ENCODE data around the gene TCIRG1. TPM values are rescaled to one million over a fixed set of nuclear protein-coding genes. Genes with fewer than 3 reads are reported as not detected.
A peak's percentile ranks its signal among the peaks of the same experiment; 100 is the strongest.
"Not testable (repeated sequence)": the region's sequence is repeated elsewhere in the genome, so short reads cannot be mapped to it uniquely, and the experiment has no call there.

Gene TCIRG1
- polyA plus RNA-seq (2011; rRNA removed), result 36.3 and 49.4 TPM in 2 replicates
- 99.5 and 132 TPM in 2 replicates for polyA plus RNA-seq (2012; cell fraction: cytosol; rRNA removed)
- 1,336 and 1,871 TPM in 2 replicates for polyA plus RNA-seq (2012; cell fraction: nucleus; rRNA removed)
- 94.9 to 120 TPM (median 115 TPM) in 3 replicates for polyA plus RNA-seq (2017; fragmentation: RNase III; extraction: RNeasy Plus Mini Kit Qiagen cat#74134 plus additional on column Dnase treatment)
- polyA minus RNA-seq (2011; rRNA and poly(A)+ RNA removed), result 33.0 and 50.4 TPM in 2 replicates

- 34% methylated on average over 5 of the region's 51 CpGs for WGBS (ENCODE audit: missing lambda C conversion rate)
- Histone ChIP-seq H3K4me3 (peak within 1 kb of the TSS; percentile 60), H3K9me3 (no peaks in the 10 kb centered on the region), H3K4me1 (peaks cover 51% of the 10 kb centered on the region), H3K27ac (peak within 1 kb of the TSS; percentile 95 to 96), H3K4me2 (peak within 1 kb of the TSS; percentile 94)
- FAIRE-seq (no peak), DNase-seq (ENCODE audit: low read depth in 1 of 2, low spot score in 1 of 2) (peak; percentile 80 to 93), ATAC-seq (peak; percentile 65 to 86)
- POLR2A ChIA-PET, result interaction anchor here (0.9 to 2.4 kb wide), 4 partner anchors 12 to 28 kb away, joined by 3 to 11 read pairs (median 4); partner anchors contain the start of gene ALDH3B1
- CTCF ChIA-PET, result interaction anchor here (1.2 to 7.3 kb wide), 5 partner anchors 11 to 170 kb away, joined by 3 to 60 read pairs (median 4); partner anchors contain the start of gene ALDH3B1
- TF ChIP-seq PHF8 (IDR thresholded peaks at IDR 0.05; ENCODE audit: borderline replicate concordance, low read depth), result peak; percentile 47
- TF ChIP-seq CHD4 (IDR thresholded peaks at IDR 0.05; ENCODE audit: borderline replicate concordance), result peak; percentile 97
- TF ChIP-seq, protein P1, sequence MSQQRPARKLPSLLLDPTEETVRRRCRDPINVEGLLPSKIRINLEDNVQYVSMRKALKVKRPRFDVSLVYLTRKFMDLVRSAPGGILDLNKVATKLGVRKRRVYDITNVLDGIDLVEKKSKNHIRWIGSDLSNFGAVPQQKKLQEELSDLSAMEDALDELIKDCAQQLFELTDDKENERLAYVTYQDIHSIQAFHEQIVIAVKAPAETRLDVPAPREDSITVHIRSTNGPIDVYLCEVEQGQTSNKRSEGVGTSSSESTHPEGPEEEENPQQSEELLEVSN (IDR thresholded peaks at IDR 0.05; ENCODE audit: borderline replicate concordance, low read depth), result 0 out of 2 replicates have a peak, but pooled peaks have one; percentile 16
- no peak for TF ChIP-seq HOXB5 (CRISPR knock-in tag; IDR thresholded peaks at IDR 0.05)
- no peak for TF ChIP-seq TFCP2L1 (CRISPR knock-in tag; IDR thresholded peaks at IDR 0.05)
- no peak for TF ChIP-seq POLR2AphosphoS2 (conservative IDR thresholded peaks at IDR 0.05; ENCODE audit: low read length)
- no peak for TF ChIP-seq HOXB13 (CRISPR knock-in tag; IDR thresholded peaks at IDR 0.05; ENCODE audit: low read depth)
- TF ChIP-seq, protein P2, sequence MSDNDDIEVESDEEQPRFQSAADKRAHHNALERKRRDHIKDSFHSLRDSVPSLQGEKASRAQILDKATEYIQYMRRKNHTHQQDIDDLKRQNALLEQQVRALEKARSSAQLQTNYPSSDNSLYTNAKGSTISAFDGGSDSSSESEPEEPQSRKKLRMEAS (IDR thresholded peaks at IDR 0.05), result 0 out of 2 replicates have a peak, but pooled peaks have one; percentile 19
- TF ChIP-seq RFX5 (IDR thresholded peaks at IDR 0.05), result no peak
- no peak for TF ChIP-seq FOSL2 (IDR thresholded peaks at IDR 0.05)
- TF ChIP-seq FOSL2 (CRISPR knock-in tag; IDR thresholded peaks at IDR 0.05), result no peak
- TF ChIP-seq RCOR1 (IDR thresholded peaks at IDR 0.05; ENCODE audit: low read depth, low read length), result peak; percentile 95; the same call in 1 of the 2 replicates
- peak; percentile 99 for TF ChIP-seq KDM1A (IDR thresholded peaks at IDR 0.05; ENCODE audit: low read depth)
- peak; percentile 75; the same call in 1 of the 2 replicates for TF ChIP-seq POLR2A (IDR thresholded peaks at IDR 0.05; ENCODE audit: low read length)
- peak; percentile 84 for TF ChIP-seq BCL3 (IDR thresholded peaks at IDR 0.05)
- TF ChIP-seq JUN (IDR thresholded peaks at IDR 0.05), result peak; percentile 54 to 57; a peak in 2 of 5 replicates
- TF ChIP-seq HDAC2 (IDR thresholded peaks at IDR 0.05), result peak; percentile 95
- TF ChIP-seq, protein P3, sequence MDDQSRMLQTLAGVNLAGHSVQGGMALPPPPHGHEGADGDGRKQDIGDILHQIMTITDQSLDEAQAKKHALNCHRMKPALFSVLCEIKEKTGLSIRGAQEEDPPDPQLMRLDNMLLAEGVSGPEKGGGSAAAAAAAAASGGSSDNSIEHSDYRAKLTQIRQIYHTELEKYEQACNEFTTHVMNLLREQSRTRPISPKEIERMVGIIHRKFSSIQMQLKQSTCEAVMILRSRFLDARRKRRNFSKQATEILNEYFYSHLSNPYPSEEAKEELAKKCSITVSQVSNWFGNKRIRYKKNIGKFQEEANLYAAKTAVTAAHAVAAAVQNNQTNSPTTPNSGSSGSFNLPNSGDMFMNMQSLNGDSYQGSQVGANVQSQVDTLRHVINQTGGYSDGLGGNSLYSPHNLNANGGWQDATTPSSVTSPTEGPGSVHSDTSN (IDR thresholded peaks at IDR 0.05), result peak; percentile 32; the same call in 1 of the 2 replicates
These were observed at the start of gene TCIRG1 for GRCh38 chr11:68038718-68039525. Gene TCIRG1, plus strand, starts transcription at chr11:68039025. Its CDS starts 2,247 bp downstream, at chr11:68041272.

GRCh38 chr11:67990546-67991346 is 48.1 kb upstream of the TCIRG1 start:
- FAIRE-seq; H3K27ac ChIP-seq; H3K4me3 ChIP-seq; H3K9me3 ChIP-seq; H3K4me1 ChIP-seq; ATAC-seq; POLR2A ChIA-PET; CTCF ChIA-PET; DNase-seq (ENCODE audit: low read depth in 1 of 2, low spot score in 1 of 2); H3K4me2 ChIP-seq: not testable (repeated sequence)
- WGBS (ENCODE audit: missing lambda C conversion rate), result 92% methylated on average over 31 of the region's 58 CpGs

- CTCF ChIA-PET; H3K4me1 ChIP-seq; ATAC-seq; H3K4me3 ChIP-seq; H3K4me2 ChIP-seq; POLR2A ChIA-PET; DNase-seq (ENCODE audit: low read depth in 1 of 2, low spot score in 1 of 2); H3K27ac ChIP-seq; H3K9me3 ChIP-seq; FAIRE-seq: not testable (repeated sequence)
- 93% methylated on average over 65 of the region's 70 CpGs for WGBS (ENCODE audit: missing lambda C conversion rate)
These were observed 47.3 kb upstream of the TCIRG1 start for GRCh38 chr11:67991347-67992121.

Data from A549 (cell line).